HG03558 (cell line): ENCODE measurements around the gene ANKRD66.

Experiments
- ATAC-seq: cut with Tn5 transposase; IDR thresholded peaks from one replicate; pipeline ENCODE4 v1.9.1; 2021; ENCODE audit warnings: moderate number of reproducible peaks; ENCODE audit not compliant: unreplicated experiment; ENCODE audit errors: extremely low read depth

ANKRD66 gene

GRCh38 chr6:46787871-46788540, 41.3 kb downstream of the ANKRD66 start:
- no peak for ATAC-seq

GRCh38 chr6:46788791-46789190, 42.1 kb downstream of the ANKRD66 start:
- no peak for ATAC-seq

GRCh38 chr6:46789434-46790354, 43.0 kb downstream of the ANKRD66 start:
- no peak for ATAC-seq

DNA sequence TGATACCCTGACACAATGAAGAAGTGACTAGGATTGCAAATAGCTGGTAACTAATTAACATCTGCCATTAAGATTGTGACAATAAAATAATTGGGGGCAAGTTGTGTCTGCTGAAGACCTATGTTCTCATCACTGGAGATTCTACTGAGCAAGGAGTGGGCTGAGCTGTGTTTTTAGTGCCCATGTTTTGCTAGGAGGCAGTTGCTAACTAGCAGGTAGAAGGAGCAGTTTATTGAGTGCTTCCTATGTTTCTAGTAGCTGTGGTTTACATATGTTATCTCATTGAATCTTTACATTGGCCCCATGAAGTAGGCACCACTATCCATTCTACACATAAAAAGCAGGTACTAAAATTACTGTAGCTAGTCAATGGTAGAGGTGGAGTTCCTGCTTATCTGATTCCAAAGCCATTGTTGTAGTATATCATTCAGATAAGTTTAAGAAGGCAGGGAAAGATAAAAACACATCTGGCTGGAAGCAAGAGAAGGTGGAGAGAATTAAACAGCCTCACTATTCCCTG, 43.7 kb downstream of the ANKRD66 start:
- ATAC-seq = no peak

GRCh38 chr6:46792635-46793034, 45.9 kb downstream of the ANKRD66 start:
- no peak for ATAC-seq

DNA sequence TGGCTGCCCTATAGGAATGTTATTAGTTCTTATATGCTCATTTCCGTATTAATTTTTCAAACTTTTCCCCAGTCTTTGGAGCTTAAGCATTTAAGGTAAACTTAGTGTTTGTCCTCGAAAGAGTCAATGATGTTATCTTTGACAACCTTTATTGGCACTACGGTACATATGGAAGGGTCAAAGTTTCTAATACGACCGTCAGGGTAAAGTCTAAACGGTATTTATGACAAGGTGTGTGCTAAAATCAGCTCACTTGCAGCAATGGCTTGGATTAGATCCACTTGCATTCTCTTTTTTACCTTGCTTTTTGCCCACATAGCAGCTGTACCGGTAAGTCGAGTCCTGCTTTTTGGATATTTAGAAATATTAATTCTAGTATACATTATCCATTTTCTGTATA, 46.4 kb downstream of the ANKRD66 start, which contains the start of gene MEP1A:
Gene MEP1A (plus strand): TSS at position 252 of the 400 bp plus-strand sequence. CDS start 10 bp downstream, at position 262.
- ATAC-seq = no peak

DNA sequence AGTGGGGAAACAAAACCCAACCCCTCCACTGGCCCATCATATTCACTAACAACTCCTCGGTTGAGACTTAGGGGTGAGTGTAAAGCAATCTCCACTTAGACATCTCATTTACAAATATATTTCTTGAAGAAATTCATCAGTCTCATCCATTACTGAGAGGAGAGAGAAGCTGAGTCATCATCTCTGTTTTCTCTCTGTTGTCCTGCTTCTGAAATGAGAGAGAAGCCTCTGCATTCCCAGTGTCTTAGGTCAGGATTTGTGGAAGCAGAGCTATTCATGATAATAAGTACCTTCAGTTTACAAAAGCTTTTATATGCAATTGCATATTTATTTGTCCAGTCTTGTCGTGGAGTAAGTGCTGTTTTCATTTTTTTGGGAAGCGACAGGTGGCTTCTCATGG, 47.3 kb downstream of the ANKRD66 start:
- no peak for ATAC-seq

DNA sequence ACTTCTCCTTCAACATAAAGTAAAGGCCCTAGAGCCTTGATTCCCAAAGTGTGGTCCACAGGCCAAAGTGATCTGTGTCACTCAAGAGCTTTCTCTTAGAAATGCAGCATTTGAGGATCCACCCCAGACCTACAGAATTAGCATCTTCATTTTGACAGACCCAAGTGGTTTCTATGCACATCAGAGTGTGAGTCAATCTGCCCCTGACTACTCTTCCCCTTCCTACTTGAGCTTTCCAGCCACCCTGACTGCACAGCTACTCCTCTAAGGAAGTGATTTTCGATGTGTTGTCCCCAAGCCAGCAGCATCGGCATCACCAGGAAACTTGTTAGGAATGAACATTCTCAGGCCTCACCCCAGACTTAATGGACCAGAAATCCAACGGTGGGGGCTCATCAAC, 49.1 kb downstream of the ANKRD66 start:
- ATAC-seq = no peak

DNA sequence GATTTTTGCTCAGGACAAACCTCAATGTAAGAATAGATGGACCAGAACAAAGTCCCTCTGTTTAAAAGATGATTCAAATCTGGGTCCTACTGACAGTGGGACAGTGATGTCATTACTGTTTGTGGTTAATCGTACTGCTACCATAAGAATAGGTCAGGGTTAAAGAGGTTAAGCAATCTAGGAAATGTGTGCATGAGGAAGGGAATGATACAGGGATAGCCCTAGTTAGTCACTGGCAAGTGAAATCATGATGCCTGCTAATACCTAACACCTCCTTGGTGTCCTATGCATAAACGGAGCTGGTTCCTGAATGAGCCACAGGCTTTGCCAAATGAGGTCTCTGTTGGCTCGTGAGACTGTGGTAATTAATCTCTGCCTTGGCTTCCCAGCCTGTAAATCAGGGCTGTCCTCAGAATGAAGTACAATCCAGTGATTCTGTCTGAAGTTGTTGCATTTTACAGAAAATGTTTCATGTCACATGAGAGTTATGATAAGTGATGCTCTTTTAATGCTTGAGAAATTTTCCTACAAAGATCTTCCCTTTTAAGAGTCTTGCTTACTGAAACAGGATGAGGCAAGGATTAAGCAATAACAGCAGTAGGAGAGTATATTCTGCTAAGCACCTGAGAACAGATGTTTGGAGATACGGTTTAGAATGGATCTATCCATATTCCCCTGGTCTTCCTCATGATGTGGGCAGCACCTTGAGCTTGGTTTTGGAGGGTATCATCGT, 50.3 kb downstream of the ANKRD66 start:
- no peak for ATAC-seq

DNA sequence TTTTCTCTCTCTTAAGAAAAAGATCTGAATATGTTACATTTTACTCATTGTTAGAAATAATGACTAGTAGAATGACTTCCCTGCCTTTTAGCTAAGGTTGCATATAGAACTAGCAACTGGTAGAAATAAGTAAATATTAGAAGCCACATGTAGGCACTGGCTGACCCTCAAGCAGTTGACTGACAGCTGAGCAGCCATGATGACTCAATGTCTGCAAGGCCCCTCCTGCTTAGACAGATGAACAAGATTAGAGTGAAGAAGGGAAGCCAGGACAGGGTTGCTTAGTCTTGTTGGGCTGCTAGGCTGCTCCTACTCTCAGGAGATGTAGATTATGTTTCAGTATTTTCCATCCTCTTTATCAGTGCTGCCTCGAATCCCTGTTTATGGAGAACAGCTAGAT, 52.9 kb downstream of the ANKRD66 start:
- ATAC-seq = no peak

GRCh38 chr6:46808806-46809205, 62.1 kb downstream of the ANKRD66 start:
- ATAC-seq = no peak
